ENCODE measurements around the gene CIB2.

DNA sequence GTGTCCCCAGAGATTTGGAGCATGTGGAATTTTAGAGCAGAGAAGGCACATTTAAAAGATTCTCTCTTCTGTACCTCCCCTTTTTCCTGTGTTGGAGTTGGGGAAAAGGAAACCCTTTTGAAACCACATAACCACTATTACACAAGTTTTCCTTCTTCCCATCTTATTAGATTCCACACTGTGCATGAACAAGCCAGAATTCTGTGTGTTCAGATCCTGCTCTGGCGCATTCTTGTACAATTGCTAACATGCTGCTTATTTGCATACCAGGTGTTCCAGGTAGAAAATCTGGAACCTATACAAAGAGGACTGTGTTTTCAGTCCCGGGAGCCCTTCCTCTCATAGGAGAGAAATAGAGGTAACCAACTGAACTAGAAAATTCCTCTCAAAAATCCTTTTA lies 2.6 kb upstream of the CIB2 start:
- TF ChIP-seq, protein P1, sequence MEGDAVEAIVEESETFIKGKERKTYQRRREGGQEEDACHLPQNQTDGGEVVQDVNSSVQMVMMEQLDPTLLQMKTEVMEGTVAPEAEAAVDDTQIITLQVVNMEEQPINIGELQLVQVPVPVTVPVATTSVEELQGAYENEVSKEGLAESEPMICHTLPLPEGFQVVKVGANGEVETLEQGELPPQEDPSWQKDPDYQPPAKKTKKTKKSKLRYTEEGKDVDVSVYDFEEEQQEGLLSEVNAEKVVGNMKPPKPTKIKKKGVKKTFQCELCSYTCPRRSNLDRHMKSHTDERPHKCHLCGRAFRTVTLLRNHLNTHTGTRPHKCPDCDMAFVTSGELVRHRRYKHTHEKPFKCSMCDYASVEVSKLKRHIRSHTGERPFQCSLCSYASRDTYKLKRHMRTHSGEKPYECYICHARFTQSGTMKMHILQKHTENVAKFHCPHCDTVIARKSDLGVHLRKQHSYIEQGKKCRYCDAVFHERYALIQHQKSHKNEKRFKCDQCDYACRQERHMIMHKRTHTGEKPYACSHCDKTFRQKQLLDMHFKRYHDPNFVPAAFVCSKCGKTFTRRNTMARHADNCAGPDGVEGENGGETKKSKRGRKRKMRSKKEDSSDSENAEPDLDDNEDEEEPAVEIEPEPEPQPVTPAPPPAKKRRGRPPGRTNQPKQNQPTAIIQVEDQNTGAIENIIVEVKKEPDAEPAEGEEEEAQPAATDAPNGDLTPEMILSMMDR (IDR thresholded peaks at IDR 0.05): no peak
- no peak for TF ChIP-seq POLR2A (IDR thresholded peaks at IDR 0.05)

All from Peyer's patch (tissue), 4 donors.